HepG2 (cell line): Measurements from ENCODE around the gene TIGAR. TPM values are rescaled to one million over a fixed set of nuclear protein-coding genes. Genes with fewer than 3 reads are reported as not detected.

ENCODE experiments used
- ESRRA ChIP-seq: sonication (generic); formaldehyde crosslinking; IDR thresholded peaks from 2 replicates; pipeline ENCODE4 v1.5.1; 2020; ENCODE audit warnings: mild to moderate bottlenecking, low read depth, missing genetic modification reagents
- HNF4G ChIP-seq, 2 experiments: sonication (generic) in 1 of 2; formaldehyde crosslinking in 1 of 2; IDR thresholded peaks; 2 replicates each; pipeline versions ENCODE4 v1.4.0 to v1.6.1; 2011 to 2020; ENCODE audit warnings: borderline replicate concordance in 2 of 2, low read depth in 2 of 2, mild to moderate bottlenecking in 2 of 2, low read length in 1 of 2, missing genetic modification reagents in 1 of 2, moderate library complexity in 1 of 2
- ISX ChIP-seq: sonication (generic); formaldehyde crosslinking; conservative IDR thresholded peaks from 2 replicates; pipeline ENCODE4 v1.5.0; 2020; ENCODE audit warnings: missing genetic modification reagents
- KLF12 ChIP-seq: sonication (generic); formaldehyde crosslinking; IDR thresholded peaks from 2 replicates; pipeline ENCODE4 v1.4.0; 2020; ENCODE audit warnings: missing genetic modification reagents, borderline replicate concordance
- NR2C2 ChIP-seq: sonication (generic); formaldehyde crosslinking; IDR thresholded peaks from 2 replicates; pipeline ENCODE4 v1.4.0; 2020; ENCODE audit warnings: missing genetic modification reagents, mild to moderate bottlenecking, moderate library complexity, borderline replicate concordance
- PRDM4 ChIP-seq: sonication (generic); formaldehyde crosslinking; IDR thresholded peaks from 2 replicates; pipeline ENCODE4 v1.9.0; 2021; ENCODE audit warnings: missing genetic modification reagents, borderline replicate concordance
- STAT5B ChIP-seq: sonication (generic); formaldehyde crosslinking; IDR thresholded peaks from 2 replicates; pipeline ENCODE4 v1.4.0; 2020; ENCODE audit warnings: missing genetic modification reagents
- TAF15 ChIP-seq: fragments of 200-400 bp; formaldehyde crosslinking; IDR thresholded peaks from one replicate; pipeline ENCODE4 v1.6.1; 2018; ENCODE audit warnings: mild to moderate bottlenecking, low read depth, low read length; ENCODE audit not compliant: poor library complexity, severe bottlenecking
- TBL1XR1 ChIP-seq: fragments of 150-350 bp; IDR thresholded peaks from 2 replicates; pipeline ENCODE4 v1.6.1; 2014; ENCODE audit warnings: borderline replicate concordance, low read length; ENCODE audit not compliant: partially characterized antibody
- TCF7 ChIP-seq: sonication (generic); IDR thresholded peaks from 2 replicates; pipeline ENCODE4 v1.6.1; 2016; ENCODE audit warnings: antibody characterized with exemption, low read depth
- ZNF292 ChIP-seq: sonication (generic); formaldehyde crosslinking; IDR thresholded peaks from 2 replicates; pipeline ENCODE4 v1.8.1; 2022; ENCODE audit warnings: mild to moderate bottlenecking, low read depth, missing genetic modification reagents, borderline replicate concordance
- ZNF3 ChIP-seq: IDR thresholded peaks from 2 replicates; pipeline ENCODE4 v1.7.0; 2017; ENCODE audit warnings: inconsistent platforms
- ZNF552 ChIP-seq: sonication (generic); formaldehyde crosslinking; IDR thresholded peaks from 2 replicates; pipeline ENCODE4 v1.9.0; 2022; ENCODE audit warnings: missing genetic modification reagents, mild to moderate bottlenecking, borderline replicate concordance
- ZSCAN21 ChIP-seq: sonication (generic); formaldehyde crosslinking; IDR thresholded peaks from 2 replicates; pipeline ENCODE4 v1.8.0; 2022; ENCODE audit warnings: mild to moderate bottlenecking, missing genetic modification reagents, moderate library complexity, borderline replicate concordance
- polyA plus RNA-seq, 8 experiments: library from polyadenylated mRNA; depleted of rRNA in 3 of 8; stranded (reverse) in 7 of 8; unstranded in 1 of 8; fragments of >200 nt; fragmentation: Illumina TruSeq in 4 of 8; extraction: Trizol in 4 of 8; gene quantifications; 2 replicates each; pipeline versions ENCODE4 v1.2.1 to v1.2.3, GENCODE V29; 2011 to 2016; ENCODE audit warnings: low read depth in 4 of 8, missing spikeins in 1 of 8, mixed read lengths in 1 of 8; ENCODE audit not compliant: insufficient read depth in 1 of 8
- total RNA-seq, 5 experiments: library from RNA; depleted of rRNA; stranded (reverse); fragments of >200 nt; fragmentation: Illumina TruSeq; extraction: Trizol; gene quantifications; 2 replicates each; pipeline ENCODE4 v1.2.3, GENCODE V29; 2016; ENCODE audit warnings: low read depth in 1 of 5
- TF ChIP-seq, protein P1 (sequence below): fragments of 450-650 bp; IDR thresholded peaks from 2 replicates; pipeline ENCODE4 v1.6.1; 2017; ENCODE audit warnings: mild to moderate bottlenecking
- TF ChIP-seq, protein P2 (sequence below): sonication (generic); formaldehyde crosslinking; IDR thresholded peaks from 2 replicates; pipeline ENCODE4 v1.4.0; 2020; ENCODE audit warnings: missing genetic modification reagents
- TF ChIP-seq, protein P3 (sequence below): sonication (generic); formaldehyde crosslinking; IDR thresholded peaks from 2 replicates; pipeline ENCODE4 v1.9.0; 2021; ENCODE audit warnings: missing genetic modification reagents, mild to moderate bottlenecking, borderline replicate concordance
- TF ChIP-seq, protein P4 (sequence below): sonication (generic); formaldehyde crosslinking; IDR thresholded peaks from 2 replicates; pipeline ENCODE4 v1.5.0; 2020; ENCODE audit warnings: mild to moderate bottlenecking, missing genetic modification reagents

The TIGAR gene
- total and polyA plus RNA-seq, 2 of the 13 experiments (the other 11 are each of a cell fraction or from before 2014, with no cell fraction given): 2.6 to 21.8 TPM

DNA sequence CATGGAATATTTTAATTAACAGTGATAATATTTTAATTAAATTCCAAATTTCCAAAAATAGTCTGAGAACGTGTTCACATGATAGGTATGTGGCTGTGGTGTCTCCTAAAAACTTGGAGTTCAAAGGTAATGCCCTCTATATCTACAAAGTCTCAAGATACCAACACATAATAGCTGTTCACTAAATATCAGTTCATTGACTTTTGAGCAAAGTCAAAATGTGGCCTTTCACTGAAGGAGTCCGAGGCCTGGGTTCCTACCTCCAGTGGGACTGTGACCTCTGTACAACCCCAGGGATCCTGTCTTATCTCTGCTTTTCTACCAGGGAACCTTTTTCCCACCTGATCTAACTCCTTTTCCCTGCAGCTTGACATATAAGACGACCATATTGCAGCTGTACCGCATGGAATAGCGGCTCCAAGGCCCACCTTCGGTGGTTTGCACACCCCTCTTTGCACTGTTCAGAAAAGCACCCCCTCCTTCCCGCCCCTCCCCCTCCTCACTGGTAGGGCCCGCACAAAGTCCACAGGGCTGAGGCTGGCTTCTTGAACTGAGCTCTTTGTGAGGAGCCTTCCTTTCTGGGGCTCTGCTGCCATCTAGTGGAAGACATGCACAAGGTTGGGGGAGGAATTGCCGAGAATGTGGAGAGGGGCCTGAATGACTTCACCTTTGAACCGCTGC is 44.3 kb upstream of the TIGAR start (continued):
- no peak for TF ChIP-seq STAT5B (CRISPR knock-in tag)
- 0 out of 2 replicates have a peak, but pooled peaks have one; percentile 20 for TF ChIP-seq ESRRA (CRISPR knock-in tag)
- TF ChIP-seq, protein P1, sequence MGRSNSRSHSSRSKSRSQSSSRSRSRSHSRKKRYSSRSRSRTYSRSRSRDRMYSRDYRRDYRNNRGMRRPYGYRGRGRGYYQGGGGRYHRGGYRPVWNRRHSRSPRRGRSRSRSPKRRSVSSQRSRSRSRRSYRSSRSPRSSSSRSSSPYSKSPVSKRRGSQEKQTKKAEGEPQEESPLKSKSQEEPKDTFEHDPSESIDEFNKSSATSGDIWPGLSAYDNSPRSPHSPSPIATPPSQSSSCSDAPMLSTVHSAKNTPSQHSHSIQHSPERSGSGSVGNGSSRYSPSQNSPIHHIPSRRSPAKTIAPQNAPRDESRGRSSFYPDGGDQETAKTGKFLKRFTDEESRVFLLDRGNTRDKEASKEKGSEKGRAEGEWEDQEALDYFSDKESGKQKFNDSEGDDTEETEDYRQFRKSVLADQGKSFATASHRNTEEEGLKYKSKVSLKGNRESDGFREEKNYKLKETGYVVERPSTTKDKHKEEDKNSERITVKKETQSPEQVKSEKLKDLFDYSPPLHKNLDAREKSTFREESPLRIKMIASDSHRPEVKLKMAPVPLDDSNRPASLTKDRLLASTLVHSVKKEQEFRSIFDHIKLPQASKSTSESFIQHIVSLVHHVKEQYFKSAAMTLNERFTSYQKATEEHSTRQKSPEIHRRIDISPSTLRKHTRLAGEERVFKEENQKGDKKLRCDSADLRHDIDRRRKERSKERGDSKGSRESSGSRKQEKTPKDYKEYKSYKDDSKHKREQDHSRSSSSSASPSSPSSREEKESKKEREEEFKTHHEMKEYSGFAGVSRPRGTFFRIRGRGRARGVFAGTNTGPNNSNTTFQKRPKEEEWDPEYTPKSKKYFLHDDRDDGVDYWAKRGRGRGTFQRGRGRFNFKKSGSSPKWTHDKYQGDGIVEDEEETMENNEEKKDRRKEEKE: no peak
- no peak for TF ChIP-seq KLF12
- TF ChIP-seq, protein P2, sequence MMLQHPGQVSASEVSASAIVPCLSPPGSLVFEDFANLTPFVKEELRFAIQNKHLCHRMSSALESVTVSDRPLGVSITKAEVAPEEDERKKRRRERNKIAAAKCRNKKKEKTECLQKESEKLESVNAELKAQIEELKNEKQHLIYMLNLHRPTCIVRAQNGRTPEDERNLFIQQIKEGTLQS (CRISPR knock-in tag): 0 out of 2 replicates have a peak, but pooled peaks have one; percentile 30
- TF ChIP-seq PRDM4 (CRISPR knock-in tag): no peak
- TF ChIP-seq ZNF3 (CRISPR knock-in tag): no peak
- TF ChIP-seq ISX: no peak
- no peak for TF ChIP-seq TAF15
- no peak for TF ChIP-seq TBL1XR1
- TF ChIP-seq, protein P3, sequence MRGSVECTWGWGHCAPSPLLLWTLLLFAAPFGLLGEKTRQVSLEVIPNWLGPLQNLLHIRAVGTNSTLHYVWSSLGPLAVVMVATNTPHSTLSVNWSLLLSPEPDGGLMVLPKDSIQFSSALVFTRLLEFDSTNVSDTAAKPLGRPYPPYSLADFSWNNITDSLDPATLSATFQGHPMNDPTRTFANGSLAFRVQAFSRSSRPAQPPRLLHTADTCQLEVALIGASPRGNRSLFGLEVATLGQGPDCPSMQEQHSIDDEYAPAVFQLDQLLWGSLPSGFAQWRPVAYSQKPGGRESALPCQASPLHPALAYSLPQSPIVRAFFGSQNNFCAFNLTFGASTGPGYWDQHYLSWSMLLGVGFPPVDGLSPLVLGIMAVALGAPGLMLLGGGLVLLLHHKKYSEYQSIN (CRISPR knock-in tag): no peak
- no peak for TF ChIP-seq ZNF552
- no peak for TF ChIP-seq TCF7
- TF ChIP-seq, protein P4, sequence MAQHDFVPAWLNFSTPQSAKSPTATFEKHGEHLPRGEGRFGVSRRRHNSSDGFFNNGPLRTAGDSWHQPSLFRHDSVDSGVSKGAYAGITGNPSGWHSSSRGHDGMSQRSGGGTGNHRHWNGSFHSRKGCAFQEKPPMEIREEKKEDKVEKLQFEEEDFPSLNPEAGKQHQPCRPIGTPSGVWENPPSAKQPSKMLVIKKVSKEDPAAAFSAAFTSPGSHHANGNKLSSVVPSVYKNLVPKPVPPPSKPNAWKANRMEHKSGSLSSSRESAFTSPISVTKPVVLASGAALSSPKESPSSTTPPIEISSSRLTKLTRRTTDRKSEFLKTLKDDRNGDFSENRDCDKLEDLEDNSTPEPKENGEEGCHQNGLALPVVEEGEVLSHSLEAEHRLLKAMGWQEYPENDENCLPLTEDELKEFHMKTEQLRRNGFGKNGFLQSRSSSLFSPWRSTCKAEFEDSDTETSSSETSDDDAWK (CRISPR knock-in tag): no peak
- TF ChIP-seq HNF4G (IDR thresholded peaks at IDR 0.05; ENCODE audit: borderline replicate concordance, low read depth, low read length): peak; percentile 89
- TF ChIP-seq HNF4G (CRISPR knock-in tag; IDR thresholded peaks at IDR 0.05; ENCODE audit: borderline replicate concordance, low read depth): peak; percentile 66; the same call in 1 of the 2 replicates
- TF ChIP-seq ZNF292: no peak
- 0 out of 2 replicates have a peak, but pooled peaks have one; percentile 45 for TF ChIP-seq NR2C2
- no peak for TF ChIP-seq ZSCAN21 (CRISPR knock-in tag)
